Measurements from ENCODE around the gene ZNF385C. TPM values are rescaled to one million over a fixed set of nuclear protein-coding genes. Genes with fewer than 3 reads are reported as not detected.
A peak's percentile ranks its signal among the peaks of the same experiment; 100 is the strongest.
"Not testable (repeated sequence)": the region's sequence is repeated elsewhere in the genome, so short reads cannot be mapped to it uniquely, and the experiment has no call there.

The ZNF385C gene
- total RNA-seq, 2 donors from 2014 or later: 0.34 to 0.40 TPM

DNA sequence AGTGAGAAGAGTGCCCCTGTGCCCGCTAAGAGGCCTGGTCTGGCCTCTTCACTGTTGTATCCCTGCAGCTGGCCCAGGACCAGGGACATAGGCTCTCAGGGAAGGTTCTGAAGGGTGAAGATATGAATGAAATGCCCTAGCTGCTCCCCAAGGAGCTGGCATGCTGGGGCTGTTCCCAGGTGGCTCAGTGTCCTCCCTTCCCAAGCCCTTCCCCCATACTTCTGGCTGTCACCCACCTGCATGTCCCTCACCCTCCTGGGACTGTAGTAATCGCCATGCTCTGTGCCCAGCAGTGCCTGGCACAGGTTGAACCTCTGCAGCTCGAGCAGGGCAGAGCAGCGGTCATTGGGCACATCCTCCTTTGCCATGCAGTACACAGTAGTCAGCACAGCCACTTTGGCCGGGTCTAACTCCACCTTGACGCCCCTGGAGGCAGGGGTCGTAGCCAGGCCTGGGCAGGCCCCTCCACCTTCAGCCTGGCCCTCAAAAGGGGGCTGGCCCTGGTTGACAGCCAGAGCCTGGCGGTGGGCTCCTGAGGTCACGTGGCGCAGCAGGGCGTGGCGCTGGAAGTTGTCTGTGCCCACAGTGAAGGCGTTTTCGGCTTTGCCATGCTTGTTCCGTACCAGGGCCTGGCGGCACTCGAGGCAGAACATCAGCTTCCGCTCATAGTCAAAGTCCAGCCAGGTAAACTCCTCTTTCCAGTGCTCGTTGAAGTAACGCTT, 55.5 kb downstream of the ZNF385C start:
- intact Hi-C loops (cut with DNase I, micrococcal nuclease): no loop called here
- ATAC-seq (no peak), DNase-seq (no peak)

- intact Hi-C loops (cut with DNase I, micrococcal nuclease): no loop called here
- DNase-seq (no peak), ATAC-seq (no peak)
These were observed 56.7 kb downstream of the ZNF385C start for GRCh38 chr17:42041619-42042018.

DNA sequence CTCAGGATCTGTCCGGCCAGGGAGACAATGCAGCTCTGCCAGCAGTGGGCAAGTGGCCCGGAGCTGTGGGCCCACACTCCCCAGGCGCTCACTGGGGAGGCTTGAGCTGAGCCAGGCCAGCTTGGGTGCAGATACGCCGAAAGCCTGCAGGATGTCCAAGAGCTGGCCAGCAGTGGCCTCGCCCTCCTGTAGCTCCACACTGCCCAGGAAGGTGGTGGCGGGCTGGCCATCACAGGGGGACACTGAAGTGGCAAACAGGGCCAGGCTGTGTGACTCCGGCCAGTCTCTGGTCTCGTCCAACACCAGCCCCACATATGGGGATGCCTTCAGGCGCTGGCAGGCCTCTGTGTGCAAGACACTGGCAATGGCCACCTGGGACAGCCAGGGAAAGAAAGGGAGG, 57.5 kb downstream of the ZNF385C start:
- no peak for ATAC-seq
- DNase-seq: no peak
- intact Hi-C loops (cut with DNase I, micrococcal nuclease): no loop called here

GRCh38 chr17:42039794-42040763, 58.2 kb downstream of the ZNF385C start:
- DNase-seq (no peak), ATAC-seq (peak; percentile 45)
- intact Hi-C loops (cut with DNase I, micrococcal nuclease): loop anchor here in 1 of 2 donors (10.0 kb wide), 1 partner anchor 85 kb away; no protein-coding TSS in a partner anchor

GRCh38 chr17:42038221-42038973, 59.9 kb downstream of the ZNF385C start:
- intact Hi-C loops (cut with DNase I, micrococcal nuclease): loop anchor here in 1 of 2 donors (10.0 kb wide), 1 partner anchor 84 kb away; no protein-coding TSS in a partner anchor
- no peak for DNase-seq
- no peak for ATAC-seq

DNA sequence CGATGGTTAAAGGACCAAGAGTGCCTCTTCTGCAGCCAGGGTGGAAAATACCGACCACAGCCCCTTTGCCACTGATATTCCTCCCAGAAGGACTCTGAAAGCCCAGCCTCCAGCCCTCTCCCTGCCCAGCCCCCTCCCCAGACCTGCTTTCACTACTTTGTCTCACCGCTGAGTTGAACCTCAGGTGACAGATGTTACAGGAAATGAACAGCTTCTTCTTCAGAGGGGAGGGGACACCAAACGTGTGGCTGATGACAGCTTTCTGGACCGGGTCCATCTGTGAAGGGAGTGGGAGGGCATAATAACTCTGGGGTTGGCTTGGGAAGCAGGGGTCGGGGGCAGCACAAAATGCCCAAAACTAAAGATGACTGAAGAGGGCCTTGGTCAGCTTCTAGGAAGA, 64.2 kb downstream of the ZNF385C start:
- ATAC-seq: no peak
- no peak for DNase-seq
- intact Hi-C loops (cut with DNase I, micrococcal nuclease): loop anchor here in 1 of 2 donors (10.0 kb wide), 1 partner anchor 79 kb away; no protein-coding TSS in a partner anchor

DNA sequence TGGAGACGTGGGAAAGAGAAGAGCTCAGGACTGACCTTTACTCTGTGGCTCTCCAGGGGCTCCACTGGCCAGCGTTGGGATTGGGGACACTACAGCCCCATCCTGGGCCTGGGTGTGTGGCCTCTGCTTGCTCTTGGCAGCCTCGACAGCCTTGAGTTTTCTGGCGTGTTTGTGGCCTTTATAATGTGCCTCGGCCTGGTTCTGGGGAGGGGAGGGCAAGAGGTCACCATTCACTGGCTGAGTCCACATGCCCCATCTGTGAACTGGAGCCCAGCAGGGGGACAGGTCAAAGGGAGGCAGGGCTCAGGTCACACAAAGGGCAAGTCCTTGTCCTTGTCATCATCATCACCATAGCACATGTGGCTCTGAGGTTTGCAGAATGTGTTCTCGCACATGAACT, 66.7 kb downstream of the ZNF385C start:
- no peak for DNase-seq
- intact Hi-C loops (cut with DNase I, micrococcal nuclease): loop anchor here in 1 of 2 donors (10.0 kb wide), 1 partner anchor 77 kb away; no protein-coding TSS in a partner anchor
- no peak for ATAC-seq

DNA sequence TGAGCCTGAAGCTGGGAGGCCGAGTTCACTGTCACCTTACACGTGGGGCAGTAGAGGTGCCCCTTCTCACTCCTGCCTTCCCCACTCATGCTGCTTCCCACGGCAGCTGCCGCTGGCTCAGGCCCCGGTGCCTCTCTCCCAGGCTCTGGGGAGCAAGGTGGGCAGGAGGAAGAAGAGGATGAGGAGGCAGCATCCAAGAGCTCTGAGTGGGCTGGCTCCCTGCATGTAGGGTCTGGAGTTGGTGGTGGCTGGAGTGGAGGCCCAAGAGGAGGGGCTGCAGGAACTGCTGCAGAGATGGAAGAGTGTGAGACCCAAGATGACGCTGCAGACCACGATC, 69.5 kb downstream of the ZNF385C start:
- ATAC-seq: no peak
- intact Hi-C loops (cut with DNase I, micrococcal nuclease): loop anchor here in 1 of 2 donors (5.0 kb wide), 1 partner anchor 89 kb away; no protein-coding TSS in a partner anchor

GRCh38 chr17:42027961-42028790, 70.1 kb downstream of the ZNF385C start:
- ATAC-seq (peak; percentile 27), DNase-seq (no peak)
- intact Hi-C loops (cut with DNase I, micrococcal nuclease): loop anchor here in 1 of 2 donors (5.0 kb wide), 1 partner anchor 89 kb away; no protein-coding TSS in a partner anchor

More for the DNA sequence above, 69.5 kb downstream of the ZNF385C start:
- no peak for DNase-seq

- no peak for ATAC-seq
- intact Hi-C loops (cut with DNase I, micrococcal nuclease): loop anchor here in 1 of 2 donors (5.0 kb wide), 1 partner anchor 90 kb away; no protein-coding TSS in a partner anchor
- DNase-seq: no peak
These were observed 70.7 kb downstream of the ZNF385C start for GRCh38 chr17:42027590-42027889.

DNA sequence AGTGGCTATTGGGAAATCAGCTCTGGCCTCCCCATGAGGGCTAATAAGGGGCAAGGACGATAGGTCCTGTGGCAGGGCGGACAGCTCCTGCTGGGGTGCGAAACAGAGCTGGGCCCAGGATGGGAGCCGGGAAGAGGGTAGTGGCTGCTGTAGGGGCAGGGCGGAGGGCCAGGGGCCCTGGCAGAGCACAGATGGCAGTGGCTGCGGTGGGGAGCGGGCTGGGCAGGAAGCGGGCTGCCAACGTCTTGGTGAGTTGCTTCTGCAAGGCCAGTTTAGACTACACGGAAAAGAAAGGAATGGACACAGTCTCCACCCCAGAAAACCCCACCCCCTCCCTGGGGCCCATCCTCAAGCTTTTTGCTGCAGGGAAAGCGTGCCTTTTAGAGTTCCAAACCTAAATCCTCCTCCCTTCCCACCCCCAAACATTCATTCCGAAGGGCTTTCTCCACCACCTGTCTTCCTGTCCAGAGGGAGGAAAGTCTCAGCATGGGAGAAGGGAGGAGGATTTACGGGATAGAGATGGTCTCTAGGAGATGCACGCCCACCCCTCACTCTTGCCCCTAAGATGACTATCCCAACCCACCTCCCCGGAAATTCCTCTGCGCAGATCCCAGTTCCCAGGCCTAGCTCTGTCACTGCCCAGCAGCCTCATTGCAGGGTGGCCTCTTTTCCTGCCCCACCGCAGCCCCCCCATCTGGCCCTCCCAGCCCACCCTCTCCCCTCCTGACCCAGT, 71.2 kb downstream of the ZNF385C start:
- no peak for DNase-seq
- no peak for ATAC-seq
- intact Hi-C loops (cut with DNase I, micrococcal nuclease): loop anchor here in 1 of 2 donors (5.0 kb wide), 1 partner anchor 90 kb away; no protein-coding TSS in a partner anchor

DNA sequence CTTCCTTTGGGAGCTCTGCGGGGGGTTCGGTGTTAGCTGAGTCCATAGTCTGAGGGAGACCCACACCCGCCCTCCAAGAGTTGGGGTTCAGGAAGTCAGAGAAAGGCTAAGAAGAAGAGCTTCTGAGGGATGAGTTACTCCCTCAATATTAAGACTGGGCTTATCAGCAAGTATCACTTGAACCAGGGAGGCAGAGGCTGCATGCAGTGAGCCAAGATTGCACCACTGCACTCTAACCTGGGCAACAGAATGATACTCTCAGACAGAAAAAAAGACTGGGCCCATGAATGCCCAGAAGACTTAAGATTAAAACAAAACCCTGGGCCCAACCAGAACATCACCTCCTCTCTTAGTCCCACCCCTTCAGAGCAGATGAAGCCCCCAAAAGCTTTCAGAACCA, 72.3 kb downstream of the ZNF385C start:
- DNase-seq (no peak), ATAC-seq (no peak)
- intact Hi-C loops (cut with DNase I, micrococcal nuclease): loop anchor here in 1 of 2 donors (5.0 kb wide), 1 partner anchor 91 kb away; no protein-coding TSS in a partner anchor

DNA sequence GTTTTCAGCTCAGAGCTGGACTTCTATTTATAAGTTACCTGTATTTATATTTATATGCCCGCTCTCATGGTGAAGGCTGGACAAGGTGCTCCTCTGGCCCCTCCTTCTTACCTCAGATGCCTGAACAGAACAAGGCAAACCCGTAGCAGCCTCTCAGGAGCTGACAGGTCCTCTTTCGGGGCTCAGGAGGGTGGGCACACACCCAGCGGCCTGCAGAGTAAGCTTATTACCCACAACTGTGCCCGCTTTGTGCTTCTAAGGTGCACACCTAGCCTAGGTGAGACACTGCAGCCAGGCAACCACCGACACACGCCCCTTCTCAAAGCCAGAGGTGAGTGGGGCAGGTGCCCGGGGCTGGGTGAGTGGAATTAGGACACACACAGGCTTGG, 73.1 kb downstream of the ZNF385C start:
- ATAC-seq (no peak), DNase-seq (no peak)
- intact Hi-C loops (cut with DNase I, micrococcal nuclease): loop anchor here in 1 of 2 donors (5.0 kb wide), 1 partner anchor 92 kb away; no protein-coding TSS in a partner anchor

DNA sequence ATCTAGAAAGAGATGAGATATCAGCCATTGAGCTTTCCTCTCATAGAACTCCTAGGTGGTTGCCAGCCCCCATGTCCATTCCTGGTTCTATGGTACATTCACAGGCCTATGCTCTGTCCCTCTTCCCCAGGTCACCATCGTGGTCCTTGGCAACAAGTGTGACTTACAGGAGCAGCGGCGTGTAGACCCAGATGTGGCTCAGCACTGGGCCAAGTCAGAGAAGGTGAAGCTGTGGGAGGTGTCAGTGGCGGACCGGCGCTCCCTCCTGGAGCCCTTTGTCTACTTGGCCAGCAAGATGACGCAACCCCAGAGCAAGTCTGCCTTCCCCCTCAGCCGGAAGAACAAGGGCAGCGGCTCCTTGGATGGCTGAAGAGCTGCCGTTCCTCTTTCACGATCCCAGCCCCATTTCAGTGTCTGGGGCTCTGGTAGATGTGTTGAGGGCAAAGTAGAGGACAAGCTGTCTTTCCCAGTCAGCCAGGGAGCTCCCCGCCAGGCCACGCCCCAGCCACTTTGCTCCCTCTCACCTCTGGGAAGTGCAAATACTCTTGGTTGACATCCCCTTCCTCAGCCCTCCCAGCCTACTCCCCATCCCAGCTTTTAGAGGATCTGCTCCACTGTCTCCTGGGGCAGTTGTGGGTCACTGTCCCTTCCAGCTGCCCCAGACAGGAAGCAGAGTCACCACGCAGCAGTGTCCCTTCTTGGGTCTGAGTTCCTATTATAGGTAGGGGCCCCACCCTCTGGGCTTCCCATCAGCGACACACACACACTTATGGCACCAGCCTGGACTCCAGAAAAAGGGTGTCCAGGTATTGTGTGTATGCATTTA, 74.5 kb downstream of the ZNF385C start:
- DNase-seq (peak; percentile 29 to 41), ATAC-seq (no peak)

GRCh38 chr17:42020845-42021244, 77.4 kb downstream of the ZNF385C start:
- ATAC-seq; DNase-seq; intact Hi-C loops (cut with DNase I, micrococcal nuclease): not testable (repeated sequence)

More for the DNA sequence above, 74.5 kb downstream of the ZNF385C start:
- intact Hi-C loops (cut with DNase I, micrococcal nuclease): no loop called here

All from left colon (tissue), 2 donors.